Left lung (tissue), 10 donors: ENCODE measurements around the gene CLTC. TPM values are rescaled to one million over a fixed set of nuclear protein-coding genes. Genes with fewer than 3 reads are reported as not detected.

ENCODE experiments used
- ATAC-seq: fragments of 200-7000 bp; cut with Tn5 transposase; one replicate; pipeline ENCODE4 v1.9.1; 2020; ENCODE audit warnings: moderate library complexity
- DNase-seq, 4 donors: peaks; one replicate each; pipeline ENCODE4 v3.0.0-alpha.2; 2013 to 2020
- H3K27ac ChIP-seq, 2 donors: fragments of 200-600 bp; sonication (generic) in 1 of 2; one replicate each; pipeline versions ENCODE4 v1.5.0 to v1.8.0; 2020 to 2021
- H3K27me3 ChIP-seq, 2 donors: fragments of 200-600 bp; sonication (generic) in 1 of 2; one replicate each; pipeline versions ENCODE4 v1.5.0 to v1.8.0; 2020 to 2021
- H3K36me3 ChIP-seq, 2 donors: fragments of 200-600 bp; sonication (generic) in 1 of 2; one replicate each; pipeline versions ENCODE4 v1.5.0 to v1.8.0; 2020 to 2021
- H3K4me1 ChIP-seq, 2 donors: fragments of 200-600 bp; one replicate each; pipeline ENCODE4 v1.8.0; 2021
- H3K4me3 ChIP-seq, 2 donors: fragments of 200-600 bp; sonication (generic) in 1 of 2; one replicate each; pipeline versions ENCODE4 v1.5.0 to v1.8.0; 2020 to 2021; ENCODE audit warnings: mild to moderate bottlenecking in 1 of 2
- H3K9me3 ChIP-seq, 2 donors: fragments of 200-600 bp; sonication (generic) in 1 of 2; one replicate each; pipeline versions ENCODE4 v1.5.0 to v1.8.0; 2020 to 2021
- CTCF ChIP-seq, 2 donors: fragments of 200-600 bp; sonication (generic) in 1 of 2; IDR thresholded peaks; one replicate each; pipeline versions ENCODE4 v1.5.0 to v1.8.0; 2021; ENCODE audit warnings: antibody characterized with exemption in 2 of 2
- intact Hi-C, 2 donors: fragments of 100-400 bp; cut with DNase I; formaldehyde crosslinking; loops; one replicate each; pipeline versions ENCODE4 v1.11.2 to v1.14.2; 2022
- polyA plus RNA-seq, 6 donors: library from polyadenylated mRNA; unstranded; fragments of 120-200 nt; gene quantifications; one replicate each; pipeline ENCODE4 v1.2.1, GENCODE V29; 2013; ENCODE audit not compliant: insufficient read length in 6 of 6
- total RNA-seq, 2 donors: library from RNA; stranded (reverse); fragmentation: NEBNext Ultra II Directional; extraction: Animal tissue kit (Norgen Biotek cat#: 25700); gene quantifications; one replicate each; pipeline ENCODE4 v1.2.1, GENCODE V29; 2021
- donor health status: DM: no; HTN: yes; CAD: no.
- donor health status: DM: no; HTN: no; CAD: no.

CLTC gene
- total and polyA plus RNA-seq, 8 donors = 196 to 335 (median 246) TPM

- H3K9me3 ChIP-seq = no peaks in the 10 kb centered on the region
- peaks cover 0 to 46% of the 10 kb centered on the region in 2 donors for H3K36me3 ChIP-seq
- no peak for TF ChIP-seq CTCF (IDR thresholded peaks at IDR 0.05)
- DNase-seq = peak in 1 of 4 donors; percentile 42
- intact Hi-C loops = no loop called here
- H3K4me3 ChIP-seq = no peak overlapping the region
- peak; percentile 74 for ATAC-seq
- H3K27me3 ChIP-seq = no peaks in the 10 kb centered on the region
- peaks cover 26 to 51% of the 10 kb centered on the region in 2 donors for H3K4me1 ChIP-seq
- no peak overlapping the region for H3K27ac ChIP-seq
Observed at GRCh38 chr17:59643159-59644140, 23.8 kb downstream of the CLTC start.

GRCh38 chr17:59647288-59647687 is 27.6 kb downstream of the CLTC start:
- Histone ChIP-seq H3K4me1 (peaks cover 9 to 29% of the 10 kb centered on the region in 2 donors), H3K9me3 (no peaks in the 10 kb centered on the region), H3K36me3 (peaks cover 0 to 84% of the 10 kb centered on the region in 2 donors), H3K4me3 (no peak overlapping the region), H3K27ac (no peak overlapping the region), H3K27me3 (no peaks in the 10 kb centered on the region)
- intact Hi-C loops = no loop called here
- DNase-seq (no peak), ATAC-seq (no peak)
- TF ChIP-seq CTCF (IDR thresholded peaks at IDR 0.05) = no peak

GRCh38 chr17:59649886-59650285 is 30.2 kb downstream of the CLTC start:
- no peaks in the 10 kb centered on the region for H3K27me3 ChIP-seq
- H3K9me3 ChIP-seq = no peaks in the 10 kb centered on the region
- DNase-seq = no peak
- H3K4me3 ChIP-seq = no peak overlapping the region
- ATAC-seq = no peak
- H3K27ac ChIP-seq = no peak overlapping the region
- intact Hi-C loops = no loop called here
- no peak for TF ChIP-seq CTCF (IDR thresholded peaks at IDR 0.05)
- H3K36me3 ChIP-seq = peaks cover 0 to 100% of the 10 kb centered on the region in 2 donors
- H3K4me1 ChIP-seq = peaks cover 0 to 18% of the 10 kb centered on the region in 2 donors

- intact Hi-C loops = no loop called here
- Histone ChIP-seq H3K9me3 (no peaks in the 10 kb centered on the region), H3K4me3 (no peak overlapping the region), H3K4me1 (peaks cover 0 to 18% of the 10 kb centered on the region in 2 donors), H3K36me3 (peaks cover 0 to 100% of the 10 kb centered on the region in 2 donors), H3K27me3 (no peaks in the 10 kb centered on the region), H3K27ac (no peak overlapping the region)
- DNase-seq (no peak), ATAC-seq (no peak)
- TF ChIP-seq CTCF (IDR thresholded peaks at IDR 0.05) = no peak
Observed at GRCh38 chr17:59650642-59651041, 30.9 kb downstream of the CLTC start.

GRCh38 chr17:59651346-59651745 is 31.7 kb downstream of the CLTC start:
- ATAC-seq (no peak), DNase-seq (no peak)
- Histone ChIP-seq H3K4me1 (peaks cover 0 to 18% of the 10 kb centered on the region in 2 donors), H3K4me3 (no peak overlapping the region), H3K9me3 (no peaks in the 10 kb centered on the region), H3K36me3 (peaks cover 0 to 100% of the 10 kb centered on the region in 2 donors), H3K27me3 (no peaks in the 10 kb centered on the region), H3K27ac (no peak overlapping the region)
- intact Hi-C loops = no loop called here
- no peak for TF ChIP-seq CTCF (IDR thresholded peaks at IDR 0.05)
